Dendritic cell treated with granulocyte-macrophage colony-stimulating factor and Interleukin-4, amounts not matched to agents 40 ng/mL and 50 ng/mL, for 4 days (primary cell): ENCODE results near the gene RNGTT.
"Not testable (repeated sequence)": the region's sequence is repeated elsewhere in the genome, so short reads cannot be mapped to it uniquely, and the experiment has no call there.

Experiments used
- H3K27ac Mint-ChIP-seq: one replicate; pipeline ENCODE4 v1.8.0; 2022; ENCODE audit warnings: mild to moderate bottlenecking, mixed read lengths
- H3K27me3 Mint-ChIP-seq: one replicate; pipeline ENCODE4 v1.8.0; 2022; ENCODE audit warnings: mild to moderate bottlenecking, mixed read lengths
- H3K36me3 Mint-ChIP-seq: one replicate; pipeline ENCODE4 v1.8.0; 2022; ENCODE audit warnings: low read depth, mixed read lengths
- H3K4me1 Mint-ChIP-seq: one replicate; pipeline ENCODE4 v1.8.0; 2022; ENCODE audit warnings: low read depth, mixed read lengths
- H3K4me3 Mint-ChIP-seq: one replicate; pipeline ENCODE4 v1.8.0; 2022; ENCODE audit warnings: mild to moderate bottlenecking, moderate library complexity, mixed read lengths
- H3K9me3 Mint-ChIP-seq: one replicate; pipeline ENCODE4 v1.8.0; 2022; ENCODE audit warnings: mixed read lengths
- intact Hi-C: fragments of 100-400 bp; cut with micrococcal nuclease; formaldehyde crosslinking; loops from one replicate; pipeline ENCODE4 v1.15.0; 2022

RNGTT gene

GRCh38 chr6:88914180-88914579 is 49.2 kb downstream of the RNGTT start:
- intact Hi-C loops: no loop called here
- Mint-ChIP-seq H3K4me3 (no peak overlapping the region), H3K27ac (no peak overlapping the region), H3K36me3 (peaks cover 6% of the 10 kb centered on the region), H3K4me1 (peaks cover 36% of the 10 kb centered on the region), H3K9me3 (peaks cover 7% of the 10 kb centered on the region), H3K27me3 (no peaks in the 10 kb centered on the region)

GRCh38 chr6:88913471-88913870 is 49.9 kb downstream of the RNGTT start:
- peaks cover 7% of the 10 kb centered on the region for H3K9me3 Mint-ChIP-seq
- peaks cover 43% of the 10 kb centered on the region for H3K4me1 Mint-ChIP-seq
- H3K36me3 Mint-ChIP-seq: peaks cover 6% of the 10 kb centered on the region
- intact Hi-C loops: no loop called here
- H3K27me3 Mint-ChIP-seq: no peaks in the 10 kb centered on the region
- H3K4me3 Mint-ChIP-seq: no peak overlapping the region
- no peak overlapping the region for H3K27ac Mint-ChIP-seq

DNA sequence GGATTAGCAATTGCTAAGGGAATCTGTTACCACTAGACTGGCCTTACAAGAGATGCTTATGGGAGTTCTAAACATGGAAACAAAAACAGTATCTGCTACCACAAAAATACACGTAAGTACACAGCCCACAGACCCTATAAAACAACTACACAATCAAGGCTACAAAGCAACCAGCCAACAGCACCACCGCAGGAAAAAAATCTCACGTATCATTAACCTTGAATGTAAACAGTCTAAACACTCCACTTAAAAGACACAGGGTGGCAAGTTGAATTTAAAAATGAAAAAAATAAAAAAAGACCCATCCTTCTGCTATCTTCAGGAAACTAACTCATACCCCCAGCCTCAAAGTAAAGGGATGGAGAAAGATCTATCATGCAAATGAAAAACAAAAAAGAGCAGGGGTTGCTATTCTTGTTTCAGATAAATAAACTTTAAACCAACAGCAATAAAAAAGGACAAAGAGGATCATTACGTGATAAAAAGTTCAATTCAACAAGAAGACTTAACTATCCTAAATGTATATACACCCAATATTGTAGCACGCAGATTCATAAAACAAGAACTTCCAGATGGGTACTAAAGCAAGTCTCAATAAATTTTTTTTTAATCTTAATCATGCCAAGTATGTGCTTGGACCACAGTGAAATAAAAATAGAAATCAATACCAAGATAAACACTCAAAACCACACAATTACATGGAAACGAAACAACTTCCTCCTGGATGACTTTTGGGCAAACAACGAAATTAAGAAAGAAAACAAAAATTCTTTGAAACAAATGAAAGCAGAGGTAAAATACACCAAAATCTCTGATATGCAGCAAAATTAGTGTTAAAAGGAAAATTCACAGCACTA is 52.3 kb downstream of the RNGTT start:
- H3K4me1 Mint-ChIP-seq: peaks cover 50% of the 10 kb centered on the region
- H3K27ac Mint-ChIP-seq: no peak overlapping the region
- peaks cover 17% of the 10 kb centered on the region for H3K9me3 Mint-ChIP-seq
- intact Hi-C loops: no loop called here
- no peak overlapping the region for H3K4me3 Mint-ChIP-seq
- H3K27me3 Mint-ChIP-seq: no peaks in the 10 kb centered on the region
- peaks cover 13% of the 10 kb centered on the region for H3K36me3 Mint-ChIP-seq

- Mint-ChIP-seq H3K27ac (no peak overlapping the region), H3K4me3 (no peak overlapping the region), H3K27me3 (no peaks in the 10 kb centered on the region), H3K9me3 (peaks cover 10% of the 10 kb centered on the region), H3K36me3 (peaks cover 30% of the 10 kb centered on the region), H3K4me1 (peaks cover 50% of the 10 kb centered on the region)
- intact Hi-C loops: no loop called here
Measured at GRCh38 chr6:88908598-88909548, 54.5 kb downstream of the RNGTT start.

GRCh38 chr6:88907148-88907547 is 56.3 kb downstream of the RNGTT start:
- Mint-ChIP-seq H3K36me3 (peaks cover 42% of the 10 kb centered on the region), H3K4me1 (peaks cover 43% of the 10 kb centered on the region)
- H3K27me3 Mint-ChIP-seq, intact Hi-C loops, H3K9me3 Mint-ChIP-seq, H3K27ac Mint-ChIP-seq, H3K4me3 Mint-ChIP-seq: not testable (repeated sequence)

- no peak overlapping the region for H3K4me3 Mint-ChIP-seq
- H3K36me3 Mint-ChIP-seq: peaks cover 27% of the 10 kb centered on the region
- no peak overlapping the region for H3K27ac Mint-ChIP-seq
- no peaks in the 10 kb centered on the region for H3K9me3 Mint-ChIP-seq
- H3K4me1 Mint-ChIP-seq: no peaks in the 10 kb centered on the region
- H3K27me3 Mint-ChIP-seq: no peaks in the 10 kb centered on the region
- intact Hi-C loops: no loop called here
Measured at GRCh38 chr6:88899569-88900316, 63.7 kb downstream of the RNGTT start.

GRCh38 chr6:88895911-88896310 is 67.5 kb downstream of the RNGTT start:
- intact Hi-C loops: no loop called here
- no peaks in the 10 kb centered on the region for H3K9me3 Mint-ChIP-seq
- H3K36me3 Mint-ChIP-seq: no peaks in the 10 kb centered on the region
- H3K27me3 Mint-ChIP-seq: no peaks in the 10 kb centered on the region
- H3K4me3 Mint-ChIP-seq: no peak overlapping the region
- H3K27ac Mint-ChIP-seq: no peak overlapping the region
- no peaks in the 10 kb centered on the region for H3K4me1 Mint-ChIP-seq

DNA sequence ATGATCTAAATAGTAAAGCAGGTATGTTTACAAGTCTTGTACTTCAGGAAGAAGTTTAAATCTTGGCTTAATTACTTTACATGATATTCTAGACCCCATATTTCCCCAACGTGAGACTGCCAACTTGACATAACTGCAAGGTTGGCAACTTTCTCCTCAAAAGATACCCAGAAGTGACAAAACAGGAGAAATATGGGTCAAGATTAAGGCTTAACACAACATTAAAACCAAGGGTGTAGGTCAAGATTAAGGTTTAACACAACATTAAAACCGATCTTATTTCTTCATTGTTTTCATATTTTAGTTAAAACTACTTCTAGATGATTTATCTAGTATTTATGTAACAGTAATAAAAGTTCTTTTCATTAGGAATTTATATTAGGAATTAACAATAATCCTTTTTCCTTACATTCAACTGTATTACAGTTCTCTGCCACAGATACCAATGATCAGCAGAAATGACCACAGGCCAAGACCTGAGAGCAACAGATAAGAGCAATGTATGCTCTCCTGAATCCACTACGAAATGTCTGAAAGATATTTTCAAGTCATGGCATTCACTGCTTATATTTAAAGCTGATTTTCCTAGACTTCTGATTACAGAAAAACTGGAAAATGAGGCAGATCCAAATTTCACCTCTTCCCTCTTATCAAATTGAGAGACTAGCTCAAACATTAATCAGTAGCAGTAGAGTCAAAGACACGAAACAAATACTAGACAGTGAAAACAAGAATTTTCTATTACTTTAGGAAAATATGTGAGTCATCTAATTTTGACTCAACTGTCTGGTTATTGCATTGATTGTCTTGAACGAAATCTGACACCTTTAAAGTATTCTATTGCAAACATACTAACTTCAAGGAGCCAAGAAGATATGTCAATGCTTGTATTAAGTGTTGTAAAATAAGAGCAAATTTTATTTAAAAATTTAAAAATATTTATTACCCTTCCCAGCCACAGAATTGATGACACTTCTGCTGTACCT is 72.3 kb downstream of the RNGTT start:
- Mint-ChIP-seq H3K27me3 (no peaks in the 10 kb centered on the region), H3K36me3 (peaks cover 22% of the 10 kb centered on the region), H3K27ac (no peak overlapping the region), H3K4me3 (no peak overlapping the region), H3K9me3 (no peaks in the 10 kb centered on the region), H3K4me1 (no peaks in the 10 kb centered on the region)
- intact Hi-C loops: no loop called here

DNA sequence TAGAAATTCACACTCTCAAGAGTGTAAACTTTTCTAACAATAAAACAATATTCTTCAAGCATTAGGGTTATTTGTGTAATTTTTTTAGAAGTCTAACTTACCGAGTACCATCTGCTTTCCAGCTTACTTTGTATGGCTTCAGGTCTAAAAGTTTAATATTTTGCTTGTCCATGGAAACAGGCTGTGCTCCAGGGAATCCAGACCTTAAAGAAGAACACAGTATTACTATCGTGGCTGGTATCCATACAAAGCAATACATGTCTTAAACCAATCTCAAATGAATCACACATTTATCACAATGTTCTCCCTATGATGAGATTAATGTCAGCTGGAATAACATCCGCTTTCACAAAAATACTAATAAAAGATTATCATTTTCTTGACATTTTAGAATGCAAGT is 73.0 kb downstream of the RNGTT start:
- intact Hi-C loops: no loop called here
- Mint-ChIP-seq H3K36me3 (peaks cover 29% of the 10 kb centered on the region), H3K4me3 (no peak overlapping the region), H3K27me3 (no peaks in the 10 kb centered on the region), H3K27ac (no peak overlapping the region), H3K9me3 (no peaks in the 10 kb centered on the region), H3K4me1 (no peaks in the 10 kb centered on the region)

DNA sequence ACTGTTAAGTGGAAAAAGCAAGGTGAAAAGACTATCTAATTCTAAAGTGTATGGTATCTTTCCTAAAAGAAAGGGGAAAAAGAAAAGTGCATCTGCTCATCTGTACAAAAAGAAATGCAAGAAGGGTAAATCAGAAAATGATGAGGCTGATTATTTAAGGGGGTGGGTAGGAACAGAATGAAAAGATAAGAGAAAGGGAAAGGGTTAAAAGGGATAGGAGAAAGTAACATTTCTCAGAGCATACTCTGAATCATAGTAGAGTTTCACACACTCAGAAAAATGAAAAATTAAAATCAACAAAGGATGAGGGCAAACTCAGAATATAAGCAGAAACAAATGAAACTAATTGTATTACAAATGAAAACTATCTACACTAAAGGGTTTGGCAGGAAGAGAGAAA is 79.1 kb downstream of the RNGTT start:
- intact Hi-C loops: no loop called here
- Mint-ChIP-seq H3K4me3 (no peak overlapping the region), H3K27me3 (no peaks in the 10 kb centered on the region), H3K27ac (no peak overlapping the region), H3K4me1 (no peaks in the 10 kb centered on the region), H3K9me3 (no peaks in the 10 kb centered on the region), H3K36me3 (peaks cover 43% of the 10 kb centered on the region)

GRCh38 chr6:88882536-88882935 is 80.9 kb downstream of the RNGTT start:
- Mint-ChIP-seq H3K4me1 (no peaks in the 10 kb centered on the region), H3K36me3 (peaks cover 35% of the 10 kb centered on the region), H3K27ac (no peak overlapping the region), H3K4me3 (no peak overlapping the region), H3K9me3 (no peaks in the 10 kb centered on the region), H3K27me3 (no peaks in the 10 kb centered on the region)
- intact Hi-C loops: no loop called here

DNA sequence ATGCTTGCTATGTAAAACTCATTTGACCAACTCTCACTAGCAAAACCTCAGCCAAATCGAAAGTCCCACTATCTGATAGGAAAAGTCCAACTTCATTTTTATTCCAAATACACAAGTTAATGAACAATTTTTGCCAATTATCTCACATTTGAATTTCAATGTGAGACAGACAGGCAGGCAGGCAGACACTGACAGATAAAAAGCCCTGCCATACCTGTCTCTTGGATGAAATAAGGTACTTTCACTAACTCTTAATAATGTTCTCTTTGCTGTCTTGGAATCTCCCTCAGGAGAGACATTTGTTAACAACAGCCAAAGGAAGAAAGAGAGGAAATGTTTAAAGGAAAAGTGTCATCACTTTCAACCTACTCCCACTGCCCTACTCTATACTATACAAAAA is 82.0 kb downstream of the RNGTT start:
- intact Hi-C loops: no loop called here
- H3K9me3 Mint-ChIP-seq: no peaks in the 10 kb centered on the region
- H3K36me3 Mint-ChIP-seq: peaks cover 24% of the 10 kb centered on the region
- H3K27ac Mint-ChIP-seq: no peak overlapping the region
- H3K4me1 Mint-ChIP-seq: no peaks in the 10 kb centered on the region
- no peak overlapping the region for H3K4me3 Mint-ChIP-seq
- no peaks in the 10 kb centered on the region for H3K27me3 Mint-ChIP-seq

DNA sequence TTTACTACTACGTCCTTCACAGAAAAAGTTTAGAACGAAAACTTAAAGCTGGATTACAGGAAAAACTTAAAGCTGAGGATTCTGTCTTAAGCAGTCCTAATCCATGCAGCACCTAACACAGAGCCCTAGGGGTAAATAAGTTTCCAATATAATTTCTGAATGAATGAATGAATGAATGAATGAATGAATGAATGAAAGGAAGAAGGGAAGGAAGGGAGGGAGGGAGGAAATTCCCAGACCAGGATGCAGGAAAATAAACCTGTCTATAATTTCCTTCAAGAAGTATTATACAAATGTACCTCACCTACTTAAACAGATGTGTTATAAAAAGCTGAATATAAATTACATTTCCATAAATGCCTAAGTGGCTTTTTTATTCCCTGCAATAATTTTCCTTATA is 83.4 kb downstream of the RNGTT start:
- Mint-ChIP-seq H3K4me3 (no peak overlapping the region), H3K36me3 (peaks cover 10% of the 10 kb centered on the region), H3K9me3 (no peaks in the 10 kb centered on the region), H3K4me1 (no peaks in the 10 kb centered on the region), H3K27ac (no peak overlapping the region), H3K27me3 (no peaks in the 10 kb centered on the region)
- intact Hi-C loops: no loop called here
